HepG2 (cell line): ENCODE results near the gene TUBB4B. TPM values are rescaled to one million over a fixed set of nuclear protein-coding genes. Genes with fewer than 3 reads are reported as not detected.
A peak's percentile ranks its signal among the peaks of the same experiment; 100 is the strongest.

Experiments
- ATAC-seq: fragments of 200-7000 bp; cut with Tn5 transposase; 3 replicates; pipeline ENCODE4 v1.9.1; 2020; ENCODE audit warnings: mild to moderate bottlenecking, moderate library complexity
- BruUV-seq: library from RNA; stranded (reverse); fragments of 400-500 nt; replicated peaks from 2 replicates; lab custom pipeline; 2021; lab: Mats Ljungman, UMichigan
- CTCF ChIA-PET: fragments of 300-600 bp; formaldehyde crosslinking; extraction: SDS; loops from one replicate; lab custom pipeline; 2021; ENCODE audit warnings: low total read pairs, inconsistent platforms, low intra/inter-chr PET ratio; lab: Yijun Ruan, JAX
- POLR2A ChIA-PET: fragments of 350-600 bp; sonication (Branson Sonifier 250); formaldehyde crosslinking; loops from one replicate; lab custom pipeline; 2020; ENCODE audit warnings: antibody characterized with exemption, inconsistent platforms; lab: Yijun Ruan, JAX
- DNase-seq: peaks from one replicate; pipeline ENCODE4 v3.0.0-alpha.2; 2015; ENCODE audit warnings: low spot score
- FAIRE-seq: peaks from 3 replicates; lab custom pipeline; 2011; peaks lifted over from hg19 to GRCh38; lab: Jason Lieb, UNC
- H2AFZ ChIP-seq: one replicate; pipeline ENCODE4 v1.6.1; 2011; ENCODE audit warnings: low read length, inconsistent platforms
- H3K27ac ChIP-seq: fragments of 300-600 bp; 3 replicates; pipeline ENCODE4 v1.8.0; 2011; ENCODE audit warnings: mixed run types, mild to moderate bottlenecking, mixed read lengths, low read length, inconsistent platforms; ENCODE audit not compliant: insufficient read depth; ENCODE audit errors: extremely low read length
- H3K27me3 ChIP-seq, 2 experiments: fragments of 200-600 bp in 1 of 2; 2 replicates in 1 of 2; 3 replicates in 1 of 2; pipeline versions ENCODE4 v1.6.0 to v1.8.0; 2011; ENCODE audit warnings: low read length in 2 of 2, mild to moderate bottlenecking in 2 of 2, moderate library complexity in 2 of 2, inconsistent platforms in 1 of 2; ENCODE audit not compliant: insufficient read depth in 2 of 2, control insufficient read depth in 1 of 2
- H3K36me3 ChIP-seq, 2 experiments: fragments of 200-600 bp in 1 of 2; replicated peaks in 1 of 2; 2 replicates in 1 of 2; 3 replicates in 1 of 2; pipeline versions ENCODE4 v1.5.1 to v1.8.0; 2011; ENCODE audit warnings: low read length in 2 of 2, inconsistent platforms in 1 of 2; ENCODE audit not compliant: insufficient read depth in 2 of 2, control insufficient read depth in 1 of 2
- H3K4me1 ChIP-seq: 2 replicates; pipeline ENCODE4 v1.5.1; 2012; ENCODE audit warnings: low read length, inconsistent platforms; ENCODE audit not compliant: insufficient read depth
- H3K4me2 ChIP-seq: 2 replicates; pipeline ENCODE4 v1.6.0; 2011; ENCODE audit warnings: low read depth, low read length, inconsistent platforms
- H3K4me3 ChIP-seq, 3 experiments: fragments of 200-600 bp in 1 of 3; sonication (generic), shearing (Covaris generic) in 1 of 3; replicated peaks in 1 of 3; 2 replicates each; pipeline ENCODE4 v1.5.1; 2011 to 2016; ENCODE audit warnings: low read length in 3 of 3, inconsistent platforms in 2 of 3, low read depth in 2 of 3, mild to moderate bottlenecking in 2 of 3, control low read depth in 1 of 3, mixed read lengths in 1 of 3; ENCODE audit not compliant: insufficient read depth in 1 of 3
- H3K79me2 ChIP-seq: one replicate; pipeline ENCODE4 v1.6.1; 2011; ENCODE audit warnings: low read length, inconsistent platforms; ENCODE audit not compliant: insufficient read depth
- H3K9ac ChIP-seq: 2 replicates; pipeline ENCODE4 v1.6.0; 2011; ENCODE audit warnings: mild to moderate bottlenecking, low read depth, low read length, inconsistent platforms; ENCODE audit not compliant: insufficient read depth
- H3K9me3 ChIP-seq: 2 replicates; pipeline ENCODE4 v1.5.1; 2012; ENCODE audit warnings: mild to moderate bottlenecking, low read length
- H4K20me1 ChIP-seq: 2 replicates; pipeline ENCODE4 v1.6.0; 2011; ENCODE audit warnings: inconsistent platforms, mild to moderate bottlenecking, low read length, moderate library complexity; ENCODE audit not compliant: insufficient read depth
- CCDC6 ChIP-seq: sonication (generic); formaldehyde crosslinking; IDR thresholded peaks from 2 replicates; pipeline ENCODE4 v1.8.1; 2022; ENCODE audit warnings: mild to moderate bottlenecking, missing genetic modification reagents, moderate library complexity
- CREB3 ChIP-seq: sonication (generic); formaldehyde crosslinking; IDR thresholded peaks from 2 replicates; pipeline ENCODE4 v1.5.0; 2020; ENCODE audit warnings: missing genetic modification reagents
- DBP ChIP-seq: sonication (generic); formaldehyde crosslinking; IDR thresholded peaks from 2 replicates; pipeline ENCODE4 v1.4.0; 2020; ENCODE audit warnings: missing genetic modification reagents; ENCODE audit errors: not compliant biosample characterization
- FUBP1 ChIP-seq: sonication (generic); formaldehyde crosslinking; IDR thresholded peaks from 2 replicates; pipeline ENCODE4 v1.5.1; 2020; ENCODE audit warnings: missing genetic modification reagents, mild to moderate bottlenecking, borderline replicate concordance
- GLI4 ChIP-seq: sonication (generic); formaldehyde crosslinking; IDR thresholded peaks from 2 replicates; pipeline ENCODE4 v1.5.1; 2020; ENCODE audit warnings: missing genetic modification reagents, mild to moderate bottlenecking, moderate library complexity, borderline replicate concordance
- HNRNPL ChIP-seq: fragments of 200-400 bp; formaldehyde crosslinking; IDR thresholded peaks from 2 replicates; pipeline ENCODE4 v1.6.1; 2017; ENCODE audit warnings: mild to moderate bottlenecking, low read depth, low read length
- HOMEZ ChIP-seq: IDR thresholded peaks from 2 replicates; pipeline ENCODE4 v1.6.1; 2016; ENCODE audit warnings: low read depth
- KDM5B ChIP-seq: sonication (generic); formaldehyde crosslinking; IDR thresholded peaks from 2 replicates; pipeline ENCODE4 v1.4.0; 2020; ENCODE audit warnings: missing genetic modification reagents, mild to moderate bottlenecking, borderline replicate concordance
- MIER3 ChIP-seq: IDR thresholded peaks from 2 replicates; pipeline ENCODE4 v1.6.1; 2016; ENCODE audit warnings: missing compliant biosample characterization, borderline replicate concordance
- RCOR2 ChIP-seq: IDR thresholded peaks from 2 replicates; pipeline ENCODE4 v1.6.1; 2016; ENCODE audit warnings: missing biosample characterization, missing genetic modification reagents
- RFX1 ChIP-seq: fragments of 450-650 bp; IDR thresholded peaks from 2 replicates; pipeline ENCODE4 v1.6.1; 2017
- RFXAP ChIP-seq: sonication (generic); formaldehyde crosslinking; IDR thresholded peaks from 2 replicates; pipeline ENCODE4 v1.4.0; 2020; ENCODE audit warnings: missing genetic modification reagents, borderline replicate concordance
- ZNF639 ChIP-seq: conservative IDR thresholded peaks from 2 replicates; pipeline ENCODE4 v1.6.1; 2018; ENCODE audit warnings: missing genetic modification reagents
- ZNF790 ChIP-seq: sonication (generic); formaldehyde crosslinking; IDR thresholded peaks from 2 replicates; pipeline ENCODE4 v1.8.0; 2022; ENCODE audit warnings: missing genetic modification reagents, mild to moderate bottlenecking, borderline replicate concordance
- WGBS: methylation state at CpG from one replicate; pipeline ENCODE4 v1.1.6; 2017; ENCODE audit warnings: low lambda C conversion rate; 5-methylcytosine and 5-hydroxymethylcytosine counted together
- in situ Hi-C: cut with HindIII; loops from 2 replicates; pipeline ENCODE4 v1.10.0; 2017; ENCODE audit warnings: low pct_unique_long_range_greater_than_20kb; ENCODE audit not compliant: extremely low pct_ligation_motif_present
- intact Hi-C: fragments of 100-400 bp; cut with micrococcal nuclease; formaldehyde crosslinking; loops from one replicate; pipeline ENCODE4 v1.10.0; 2022; ENCODE audit not compliant: unreplicated experiment
- polyA plus RNA-seq, 8 experiments: library from polyadenylated mRNA; depleted of rRNA in 3 of 8; stranded (reverse) in 7 of 8; unstranded in 1 of 8; fragments of >200 nt; fragmentation: Illumina TruSeq in 4 of 8; extraction: Trizol in 4 of 8; gene quantifications; 2 replicates each; pipeline versions ENCODE4 v1.2.1 to v1.2.3, GENCODE V29; 2011 to 2016; ENCODE audit warnings: low read depth in 4 of 8, missing spikeins in 1 of 8, mixed read lengths in 1 of 8; ENCODE audit not compliant: insufficient read depth in 1 of 8
- total RNA-seq, 5 experiments: library from RNA; depleted of rRNA; stranded (reverse); fragments of >200 nt; fragmentation: Illumina TruSeq; extraction: Trizol; gene quantifications; 2 replicates each; pipeline ENCODE4 v1.2.3, GENCODE V29; 2016; ENCODE audit warnings: low read depth in 1 of 5

TUBB4B gene
- total and polyA plus RNA-seq, 2 of the 13 experiments (the other 11 are each of a cell fraction or from before 2014, with no cell fraction given), result 182 to 412 TPM

GRCh38 chr9:137233143-137233980, 7.7 kb upstream of the TUBB4B start:
- Histone ChIP-seq H3K4me2 (peak overlapping the region; percentile 25; the same call in 1 of the 2 replicates), H3K4me3 (peak overlapping the region in 2 of 3 experiments; percentile 39 to 67; a peak in 3 of 6 replicates), H4K20me1 (no peaks in the 10 kb centered on the region), H3K9me3 (no peaks in the 10 kb centered on the region), H3K4me1 (peaks cover 67% of the 10 kb centered on the region), H2AFZ (no peak overlapping the region), H3K36me3 (no peaks in the 10 kb centered on the region), H3K27ac (no peak overlapping the region), H3K9ac (no peak overlapping the region), H3K27me3 (no peaks in the 10 kb centered on the region), H3K79me2 (peaks cover 8% of the 10 kb centered on the region)
- WGBS, result no CpG with 5 or more reads among the region's 40 CpGs
- in situ Hi-C loops (no loop called here), intact Hi-C loops (no loop called here)
- DNase-seq (no peak), ATAC-seq (no peak), FAIRE-seq (no peak)
- ChIA-PET POLR2A (interaction anchor here (1.0 to 4.1 kb wide), 4 partner anchors 9 to 43 kb away, joined by 3 to 45 read pairs (median 16); partner anchors contain the start of genes CYSRT1, NELFB and RNF208), CTCF (no interaction called here)
- no TSS peak for BruUV-seq
- TF ChIP-seq FUBP1 (CRISPR knock-in tag) (no peak), HOMEZ (no peak), KDM5B (CRISPR knock-in tag) (no peak), GLI4 (CRISPR knock-in tag) (no peak), RFXAP (CRISPR knock-in tag) (no peak), CCDC6 (CRISPR knock-in tag) (no peak), MIER3 (CRISPR knock-in tag) (no peak), CREB3 (CRISPR knock-in tag) (no peak), HNRNPL (0 out of 2 replicates have a peak, but pooled peaks have one; percentile 36), DBP (CRISPR knock-in tag) (no peak), ZNF790 (CRISPR knock-in tag) (no peak), RFX1 (no peak), RCOR2 (CRISPR knock-in tag) (no peak), ZNF639 (CRISPR knock-in tag) (no peak)
